HG03457 (cell line): ENCODE results near the gene TOMM20.
"Not testable (repeated sequence)": the region's sequence is repeated elsewhere in the genome, so short reads cannot be mapped to it uniquely, and the experiment has no call there.

ENCODE experiments used
- ATAC-seq: cut with Tn5 transposase; IDR thresholded peaks from one replicate; pipeline ENCODE4 v1.9.1; 2021; ENCODE audit warnings: moderate number of reproducible peaks; ENCODE audit not compliant: unreplicated experiment

Gene TOMM20

DNA sequence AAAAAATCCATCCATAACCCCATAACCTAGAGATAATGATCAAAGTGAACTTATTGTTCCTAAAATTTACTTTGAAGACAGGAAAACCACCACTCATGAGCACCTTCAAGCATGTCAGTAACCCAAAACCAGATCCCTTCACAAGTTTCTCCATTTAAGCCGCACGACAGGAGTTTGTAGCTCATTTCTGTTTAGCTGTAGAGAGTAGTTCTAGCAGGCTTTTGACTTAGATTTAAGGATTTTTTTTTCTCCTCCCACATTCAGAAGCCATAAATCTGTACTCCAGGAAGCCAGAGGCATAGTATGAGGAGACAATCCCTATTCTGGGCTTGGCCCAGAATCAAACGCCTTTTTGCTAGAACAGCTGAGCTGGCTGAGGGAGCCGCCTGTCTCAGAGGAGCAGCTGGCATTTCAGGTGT, 25.6 kb downstream of the TOMM20 start:
- ATAC-seq, result no peak

- ATAC-seq, result no peak
Measured at GRCh38 chr1:235102259-235102582, 26.4 kb downstream of the TOMM20 start.

DNA sequence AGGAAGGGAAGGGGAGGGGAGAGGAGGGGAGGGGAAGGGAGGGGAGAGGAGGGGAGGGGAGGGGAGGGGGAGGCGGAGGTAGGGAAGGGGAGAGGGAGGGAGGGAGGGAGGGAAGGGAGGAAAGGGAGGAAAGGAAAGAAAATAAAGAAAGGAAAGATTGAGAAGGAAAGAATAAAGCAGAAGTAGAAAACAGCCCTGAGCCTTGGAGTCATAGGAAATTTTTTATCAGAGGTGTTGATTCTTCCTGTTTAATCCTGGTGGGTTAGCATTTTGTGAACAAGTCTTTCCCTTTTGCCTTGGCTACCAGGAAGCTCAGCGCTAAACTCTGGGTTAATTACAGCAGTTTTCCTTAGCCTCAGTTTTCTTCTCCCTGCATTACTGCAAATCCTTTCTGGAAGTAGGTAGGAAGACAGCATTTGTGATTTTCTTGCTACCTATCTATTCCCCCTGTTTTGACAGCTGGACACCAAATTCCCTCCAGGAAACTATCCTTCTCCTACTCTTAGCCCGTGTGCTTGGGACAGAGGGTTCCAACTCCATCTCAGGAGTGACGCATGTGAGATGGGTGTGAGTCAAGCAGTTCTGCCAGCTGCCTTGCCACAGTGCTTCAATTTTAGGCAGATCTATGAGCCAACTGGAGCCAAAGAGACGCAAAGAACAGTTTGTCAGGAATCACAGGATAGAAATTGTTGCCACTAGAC, 26.9 kb downstream of the TOMM20 start:
- no peak for ATAC-seq

DNA sequence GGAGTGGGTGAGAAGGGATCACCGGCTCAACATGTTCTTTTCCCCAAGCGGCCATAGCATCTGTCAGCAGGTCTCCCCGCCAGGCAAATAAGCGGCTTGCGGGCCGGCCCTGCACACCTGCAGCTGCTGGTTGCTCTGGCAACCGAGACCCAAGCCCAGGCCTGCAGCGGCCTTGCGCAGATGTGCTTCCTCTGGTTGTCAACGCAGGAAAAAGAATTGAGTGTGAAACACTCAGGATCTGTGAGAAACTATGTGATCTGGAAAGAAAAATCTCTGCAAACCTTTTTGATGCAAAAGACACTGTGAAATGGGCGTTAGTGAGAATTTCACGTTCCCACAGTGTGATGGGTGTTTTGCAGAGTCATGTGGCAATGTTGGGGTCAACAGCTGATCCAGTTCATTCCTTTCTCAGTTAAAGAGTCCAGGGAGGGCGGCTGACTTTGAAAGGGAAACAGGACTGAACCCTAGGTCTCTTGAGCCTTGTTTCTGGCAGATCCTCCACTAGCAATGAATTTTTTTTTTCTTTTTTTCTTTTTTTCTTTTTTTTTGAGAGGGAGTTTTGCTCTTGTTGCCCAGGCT, 28.4 kb downstream of the TOMM20 start:
- no peak for ATAC-seq

DNA sequence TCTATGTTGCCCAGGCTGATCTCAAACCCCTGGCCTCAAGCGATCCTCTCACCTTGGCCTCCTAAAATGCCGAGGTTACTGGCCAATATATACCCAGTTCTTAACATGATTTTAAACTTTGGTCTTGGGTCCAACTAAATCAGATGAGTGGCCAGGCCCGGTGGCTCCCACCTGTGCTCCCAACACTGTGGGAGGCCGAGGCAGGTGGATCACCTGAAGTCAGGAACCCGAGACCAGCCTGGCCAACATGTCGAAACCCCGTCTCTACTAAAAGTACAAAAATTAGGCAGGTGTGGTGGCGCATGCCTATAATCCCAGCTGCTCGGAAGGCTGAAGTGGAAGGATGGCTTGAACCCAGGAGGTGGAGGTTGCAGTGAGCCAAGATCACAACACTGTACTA, 29.6 kb downstream of the TOMM20 start:
- ATAC-seq, result no peak

DNA sequence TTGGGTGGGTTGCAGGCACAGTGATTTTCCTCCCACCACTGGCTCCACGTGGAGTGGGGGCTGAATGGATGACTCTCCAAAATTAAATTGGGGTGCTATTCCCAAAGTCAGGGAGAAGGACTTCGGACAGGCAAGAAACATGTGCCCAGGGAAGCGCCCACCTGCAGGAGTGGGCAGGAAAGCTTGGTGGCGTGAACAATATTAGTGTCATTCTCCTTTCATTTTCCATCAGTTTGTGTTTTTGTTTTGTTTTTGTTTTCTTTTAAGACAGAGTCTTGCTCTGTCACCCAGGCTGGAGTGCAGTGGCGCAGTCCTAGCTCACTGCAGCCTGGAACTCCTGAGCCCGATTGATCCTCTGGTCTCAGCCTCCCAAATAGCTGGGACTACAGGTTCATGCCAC, 30.1 kb downstream of the TOMM20 start:
- ATAC-seq, result no peak

GRCh38 chr1:235097501-235097900, 31.1 kb downstream of the TOMM20 start:
- ATAC-seq, result not testable (repeated sequence)

GRCh38 chr1:235095938-235096562, 32.6 kb downstream of the TOMM20 start:
- no peak for ATAC-seq

DNA sequence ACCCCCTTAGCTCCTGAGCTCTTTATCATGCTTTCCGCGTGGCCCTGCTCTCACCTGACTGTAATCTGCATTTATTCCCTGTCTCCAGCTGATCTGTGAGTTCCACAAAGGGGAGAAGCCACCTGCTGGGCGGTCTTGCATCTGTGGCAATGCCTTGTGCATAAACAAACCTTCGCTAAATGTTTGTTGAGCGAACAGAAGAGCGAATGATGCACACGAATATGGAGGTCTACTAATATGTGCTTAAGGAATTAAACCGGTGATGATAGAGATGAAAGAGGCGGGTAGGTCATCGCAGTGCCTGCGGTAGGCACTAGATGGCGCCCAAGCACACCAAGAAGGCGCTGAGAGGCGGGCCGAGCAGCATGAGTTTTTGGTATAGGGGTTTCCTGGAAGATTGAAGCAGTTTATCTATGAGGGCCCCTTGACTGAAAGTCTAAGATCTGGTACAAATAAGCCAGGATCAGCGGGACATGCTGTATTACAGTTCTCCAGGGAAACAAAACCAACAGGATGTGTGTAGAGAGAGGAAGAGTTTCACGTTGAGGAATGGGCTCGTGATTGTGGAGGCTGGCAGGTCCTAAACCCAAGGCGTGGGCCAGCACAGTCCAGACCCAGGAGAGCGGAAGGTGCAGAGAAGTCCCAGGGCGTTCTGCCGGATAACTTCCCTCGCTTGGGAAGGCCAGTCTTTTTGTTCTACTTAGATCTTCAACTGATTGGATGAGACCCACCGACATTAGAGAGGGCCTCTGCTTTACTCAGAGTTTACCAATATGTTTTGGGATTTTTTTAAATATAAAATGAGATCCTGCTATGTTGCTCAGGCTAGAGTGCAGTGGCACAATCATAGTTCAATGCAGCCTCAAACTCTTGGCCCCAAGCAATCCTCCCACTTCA, 34.7 kb downstream of the TOMM20 start:
- peak; percentile 65 for ATAC-seq

GRCh38 chr1:235093013-235093695, 35.5 kb downstream of the TOMM20 start:
- no peak for ATAC-seq

- ATAC-seq, result not testable (repeated sequence)
Measured at GRCh38 chr1:235092415-235092814, 36.2 kb downstream of the TOMM20 start.

DNA sequence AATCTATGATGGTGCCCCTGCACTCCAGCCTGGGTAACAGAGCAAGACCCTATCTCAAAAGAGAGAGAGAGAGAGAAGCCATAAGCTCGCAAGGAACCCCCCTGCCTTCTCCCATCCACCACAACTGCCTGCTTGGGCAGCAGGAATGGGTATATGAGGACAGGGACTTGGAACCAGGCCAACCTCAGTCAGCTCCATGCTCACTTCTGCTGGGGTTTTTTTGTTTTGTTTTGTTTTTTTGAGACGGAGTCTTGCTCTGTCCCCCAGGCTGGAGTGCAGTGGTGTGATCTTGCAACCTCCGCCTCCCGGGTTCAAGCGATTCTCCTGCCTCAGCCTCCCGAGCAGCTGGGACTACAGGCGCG, 36.6 kb downstream of the TOMM20 start:
- not testable (repeated sequence) for ATAC-seq

GRCh38 chr1:235091319-235092044, 37.2 kb downstream of the TOMM20 start:
- not testable (repeated sequence) for ATAC-seq

DNA sequence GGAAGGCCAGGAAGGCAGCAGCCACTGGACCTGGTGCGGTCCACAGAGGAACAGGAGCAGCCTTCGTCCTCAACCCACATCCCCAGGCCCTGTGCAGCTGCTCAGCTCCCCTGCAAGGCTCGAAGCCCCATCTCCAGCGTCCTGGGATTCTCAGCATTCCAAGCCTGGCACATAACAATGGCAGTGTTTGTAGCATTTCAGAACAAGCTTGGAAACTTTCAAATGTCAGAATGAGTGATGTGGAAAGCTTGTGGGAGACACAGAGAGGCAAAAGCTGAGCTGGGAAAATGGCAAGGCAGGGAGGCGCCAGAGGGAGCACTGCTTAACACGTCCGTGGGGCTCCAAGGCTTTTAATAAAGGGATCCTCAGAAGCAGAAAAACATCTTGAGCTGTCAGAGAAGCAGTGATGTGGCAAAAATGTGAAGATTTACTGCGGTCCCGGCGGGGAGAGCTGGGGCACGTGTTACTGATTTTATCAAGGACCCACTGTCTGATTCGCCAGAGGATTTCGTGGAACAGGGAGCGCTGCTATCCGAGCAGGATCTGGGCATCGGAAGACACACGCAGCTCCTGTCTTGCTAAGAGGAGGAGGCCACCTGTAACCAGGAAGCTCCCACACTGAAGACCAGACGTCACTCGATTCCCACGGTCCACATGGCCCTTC, 38.1 kb downstream of the TOMM20 start:
- ATAC-seq, result no peak

DNA sequence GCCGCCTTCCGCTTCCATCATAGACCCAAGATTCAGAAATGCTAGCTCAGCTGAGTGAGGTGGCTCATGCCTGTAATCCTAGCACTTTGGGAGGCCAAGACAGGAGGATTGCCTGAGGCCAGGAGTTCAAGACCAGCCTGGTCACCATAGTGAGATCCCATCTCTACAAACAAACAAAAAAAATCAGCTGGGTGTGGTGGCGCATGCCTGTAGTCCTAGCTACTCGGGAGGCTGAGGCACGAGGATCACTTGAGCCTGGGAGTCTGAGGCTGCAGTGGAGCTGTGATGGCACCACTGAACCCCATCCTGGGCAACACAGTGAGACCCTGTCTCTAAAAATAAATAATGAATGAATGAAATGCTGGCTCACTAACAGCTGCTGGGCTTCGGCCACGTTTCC, 39.7 kb downstream of the TOMM20 start:
- no peak for ATAC-seq

DNA sequence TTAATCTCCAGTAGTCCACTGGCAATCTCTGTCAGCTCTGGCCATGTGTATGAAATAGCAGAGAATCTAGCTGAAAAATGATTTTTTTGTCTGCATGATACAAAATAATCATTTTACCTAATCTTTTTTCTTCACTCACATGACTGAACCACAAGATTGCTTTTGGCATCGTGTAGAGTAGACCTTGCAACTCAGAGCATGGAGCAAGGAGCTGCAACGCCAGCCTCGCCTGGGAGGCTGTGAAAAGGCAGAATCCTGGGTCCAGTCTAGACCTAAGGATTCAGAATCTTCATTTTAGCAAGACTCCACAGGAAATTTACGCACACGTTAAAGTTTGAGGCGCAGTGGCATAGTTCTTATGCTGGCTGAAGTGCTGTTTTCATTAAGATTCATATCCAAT, 40.2 kb downstream of the TOMM20 start:
- no peak for ATAC-seq

- no peak for ATAC-seq
Measured at GRCh38 chr1:235087906-235088305, 40.7 kb downstream of the TOMM20 start.

GRCh38 chr1:235085411-235086117, 43.1 kb downstream of the TOMM20 start:
- ATAC-seq, result not testable (repeated sequence)

GRCh38 chr1:235080788-235081187, 47.8 kb downstream of the TOMM20 start:
- not testable (repeated sequence) for ATAC-seq
